HG03469 (cell line): Measurements from ENCODE around the gene RAP1GDS1.
A peak's percentile ranks its signal among the peaks of the same experiment; 100 is the strongest.

Experiments used
- ATAC-seq: cut with Tn5 transposase; IDR thresholded peaks from one replicate; pipeline ENCODE4 v1.9.1; 2021; ENCODE audit warnings: mild to moderate bottlenecking, moderate library complexity, moderate number of reproducible peaks; ENCODE audit not compliant: unreplicated experiment

Gene RAP1GDS1

GRCh38 chr4:98260579-98261404 lies at the start of gene RAP1GDS1:
Gene RAP1GDS1 (plus strand): TSS chr4:98261384. CDS start chr4:98261566, 182 bp downstream.
- ATAC-seq, result peak; percentile 80

GRCh38 chr4:98222306-98222705 lies 38.9 kb upstream of the RAP1GDS1 start:
- ATAC-seq, result no peak

- ATAC-seq, result no peak
Measured at GRCh38 chr4:98226396-98226795, 34.8 kb upstream of the RAP1GDS1 start.

GRCh38 chr4:98230961-98231360 lies 30.2 kb upstream of the RAP1GDS1 start:
- no peak for ATAC-seq

- ATAC-seq, result no peak
Measured at GRCh38 chr4:98232202-98232601, 29.0 kb upstream of the RAP1GDS1 start.

GRCh38 chr4:98237204-98237603 lies 24.0 kb upstream of the RAP1GDS1 start:
- no peak for ATAC-seq

GRCh38 chr4:98242063-98242462 lies 19.1 kb upstream of the RAP1GDS1 start:
- ATAC-seq, result no peak

- ATAC-seq, result no peak
Measured at GRCh38 chr4:98242538-98242937, 18.6 kb upstream of the RAP1GDS1 start.

GRCh38 chr4:98245226-98245625 lies 16.0 kb upstream of the RAP1GDS1 start:
- ATAC-seq, result no peak

GRCh38 chr4:98248934-98249333 lies 12.2 kb upstream of the RAP1GDS1 start:
- ATAC-seq, result no peak

- ATAC-seq, result no peak
Measured at GRCh38 chr4:98249831-98250230, 11.4 kb upstream of the RAP1GDS1 start.

- ATAC-seq, result no peak
Measured at GRCh38 chr4:98253499-98253898, 7.7 kb upstream of the RAP1GDS1 start.

- ATAC-seq, result peak; percentile 10
Measured at GRCh38 chr4:98260047-98260578, 1.1 kb upstream of the RAP1GDS1 start.

- peak; percentile 1 for ATAC-seq
Measured at GRCh38 chr4:98261405-98262291, 464 bp downstream of the RAP1GDS1 start.

- ATAC-seq, result no peak
Measured at GRCh38 chr4:98262431-98262830, 1.2 kb downstream of the RAP1GDS1 start.

- ATAC-seq, result no peak
Measured at GRCh38 chr4:98267498-98267897, 6.3 kb downstream of the RAP1GDS1 start.

GRCh38 chr4:98275145-98275544 lies 14.0 kb downstream of the RAP1GDS1 start:
- ATAC-seq, result no peak

GRCh38 chr4:98283219-98284189 lies 22.3 kb downstream of the RAP1GDS1 start:
- ATAC-seq, result no peak

GRCh38 chr4:98284640-98285046 lies 23.5 kb downstream of the RAP1GDS1 start:
- no peak for ATAC-seq

GRCh38 chr4:98285676-98286075 lies 24.5 kb downstream of the RAP1GDS1 start:
- no peak for ATAC-seq
